HG03342 (cell line): ENCODE measurements around the gene TLL1.

Experiments
- ATAC-seq: cut with Tn5 transposase; IDR thresholded peaks from one replicate; pipeline ENCODE4 v1.9.1; 2021; ENCODE audit warnings: mild to moderate bottlenecking, moderate library complexity; ENCODE audit not compliant: unreplicated experiment

TLL1 gene

GRCh38 chr4:165879641-165880040 is 6.6 kb downstream of the TLL1 start:
- no peak for ATAC-seq

- no peak for ATAC-seq
These were observed 21.1 kb downstream of the TLL1 start for GRCh38 chr4:165894159-165894558.

GRCh38 chr4:165905405-165906027 is 32.5 kb downstream of the TLL1 start:
- ATAC-seq = no peak

GRCh38 chr4:165906272-165906671 is 33.2 kb downstream of the TLL1 start:
- ATAC-seq = no peak

GRCh38 chr4:165909947-165910346 is 36.9 kb downstream of the TLL1 start:
- ATAC-seq = no peak

GRCh38 chr4:165915215-165915614 is 42.2 kb downstream of the TLL1 start:
- ATAC-seq = no peak

- no peak for ATAC-seq
These were observed 48.5 kb downstream of the TLL1 start for GRCh38 chr4:165921546-165921945.

- ATAC-seq = no peak
These were observed 49.7 kb downstream of the TLL1 start for GRCh38 chr4:165922747-165923146.

GRCh38 chr4:165926307-165926706 is 53.3 kb downstream of the TLL1 start:
- ATAC-seq = no peak

- no peak for ATAC-seq
These were observed 54.3 kb downstream of the TLL1 start for GRCh38 chr4:165927366-165927765.

GRCh38 chr4:165927815-165928214 is 54.8 kb downstream of the TLL1 start:
- no peak for ATAC-seq

GRCh38 chr4:165928601-165929000 is 55.6 kb downstream of the TLL1 start:
- no peak for ATAC-seq

GRCh38 chr4:165929662-165930061 is 56.6 kb downstream of the TLL1 start:
- no peak for ATAC-seq

- ATAC-seq = no peak
These were observed 58.7 kb downstream of the TLL1 start for GRCh38 chr4:165931741-165932140.

- ATAC-seq = no peak
These were observed 71.9 kb downstream of the TLL1 start for GRCh38 chr4:165944900-165945299.

GRCh38 chr4:165945991-165946390 is 73.0 kb downstream of the TLL1 start:
- no peak for ATAC-seq

- no peak for ATAC-seq
These were observed 74.0 kb downstream of the TLL1 start for GRCh38 chr4:165947019-165947418.

- ATAC-seq = no peak
These were observed 80.1 kb downstream of the TLL1 start for GRCh38 chr4:165953181-165953580.

- no peak for ATAC-seq
These were observed 90.6 kb downstream of the TLL1 start for GRCh38 chr4:165963621-165964020.

GRCh38 chr4:165964591-165964990 is 91.6 kb downstream of the TLL1 start:
- no peak for ATAC-seq

GRCh38 chr4:165965503-165965902 is 92.5 kb downstream of the TLL1 start:
- ATAC-seq = no peak

GRCh38 chr4:165966833-165967232 is 93.8 kb downstream of the TLL1 start:
- ATAC-seq = no peak

- no peak for ATAC-seq
These were observed 94.4 kb downstream of the TLL1 start for GRCh38 chr4:165967486-165967885.
